HG03469 (cell line): ENCODE data around the gene BICDL1.
A peak's percentile ranks its signal among the peaks of the same experiment; 100 is the strongest.

Experiments
- ATAC-seq: cut with Tn5 transposase; IDR thresholded peaks from one replicate; pipeline ENCODE4 v1.9.1; 2021; ENCODE audit warnings: mild to moderate bottlenecking, moderate library complexity, moderate number of reproducible peaks; ENCODE audit not compliant: unreplicated experiment

BICDL1 gene

DNA sequence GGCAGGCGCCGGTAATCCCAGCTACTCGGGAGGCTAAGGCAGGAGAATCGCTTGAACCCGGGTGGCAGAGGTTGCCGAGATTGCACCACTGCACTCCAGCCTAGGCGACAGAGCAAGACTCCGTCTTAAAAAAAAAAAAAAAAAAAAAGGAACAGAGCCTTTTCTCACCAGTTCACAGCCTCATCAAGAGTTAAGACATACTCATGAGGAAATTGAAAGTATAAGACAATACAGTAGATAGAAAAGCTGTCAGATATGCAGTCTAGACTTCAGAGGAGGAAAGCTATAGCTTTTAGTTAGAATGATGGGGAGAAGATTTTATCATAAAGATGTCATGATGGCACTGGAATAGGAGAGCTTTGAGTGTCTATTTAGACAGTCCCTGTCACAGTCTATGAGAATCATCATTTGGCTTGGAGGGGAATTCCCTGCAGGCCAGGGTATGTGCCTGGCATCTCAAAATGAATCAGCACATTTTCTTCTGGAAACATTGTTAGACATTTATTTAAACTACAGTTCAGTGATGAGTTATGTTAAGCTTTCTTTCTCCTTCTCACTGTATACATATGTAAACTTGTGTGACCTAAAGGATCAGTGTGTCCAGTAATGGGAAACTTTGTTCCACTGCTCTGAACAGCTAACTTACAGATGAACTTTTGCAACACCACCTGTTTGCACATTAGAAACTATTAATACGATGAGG is 130.4 kb downstream of the BICDL1 start:
- ATAC-seq = no peak

DNA sequence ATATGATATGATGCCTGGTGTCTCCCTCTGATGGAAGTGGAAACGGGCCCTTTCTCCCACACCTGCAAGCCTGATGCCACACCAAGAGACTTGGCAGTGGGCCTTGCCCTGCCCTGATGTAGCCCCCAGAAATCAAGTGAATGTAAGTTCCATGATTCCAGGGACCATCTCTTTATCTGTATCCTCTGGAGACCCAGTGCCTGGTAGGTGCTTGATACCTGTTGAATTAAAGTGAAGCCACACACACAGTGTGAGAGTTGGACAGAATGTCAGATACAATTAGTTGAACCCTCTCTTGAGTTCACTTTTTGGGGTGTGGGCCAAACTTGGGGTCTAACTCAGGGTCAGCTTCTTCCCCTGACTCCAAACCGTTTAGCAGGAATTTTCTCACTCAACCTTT is 132.3 kb downstream of the BICDL1 start:
- ATAC-seq = no peak

DNA sequence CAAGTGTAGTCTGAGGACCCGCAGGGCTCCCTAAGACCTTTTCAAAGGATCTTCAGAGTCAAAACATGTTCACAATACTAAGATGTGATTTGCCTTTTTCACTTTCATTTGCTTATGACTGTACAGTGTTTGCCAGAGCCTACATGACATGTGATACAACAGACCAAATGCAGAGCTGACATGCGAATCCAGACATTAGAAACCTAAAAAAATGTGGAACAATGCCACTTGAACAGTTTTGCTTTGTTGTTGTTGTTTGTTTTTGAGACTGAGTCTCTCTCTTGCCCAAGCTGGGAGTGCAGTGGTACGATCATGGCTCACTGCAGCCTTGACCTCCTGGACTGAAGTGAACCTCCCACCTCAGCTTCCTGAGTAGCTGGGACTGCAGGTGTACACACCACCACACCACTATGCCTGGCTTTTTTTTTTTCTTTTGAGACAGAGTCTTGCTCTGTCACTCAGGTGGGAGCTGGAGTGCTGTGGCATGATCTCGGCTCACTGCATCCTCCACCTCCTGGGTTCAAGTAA is 132.8 kb downstream of the BICDL1 start:
- peak; percentile 34 for ATAC-seq

DNA sequence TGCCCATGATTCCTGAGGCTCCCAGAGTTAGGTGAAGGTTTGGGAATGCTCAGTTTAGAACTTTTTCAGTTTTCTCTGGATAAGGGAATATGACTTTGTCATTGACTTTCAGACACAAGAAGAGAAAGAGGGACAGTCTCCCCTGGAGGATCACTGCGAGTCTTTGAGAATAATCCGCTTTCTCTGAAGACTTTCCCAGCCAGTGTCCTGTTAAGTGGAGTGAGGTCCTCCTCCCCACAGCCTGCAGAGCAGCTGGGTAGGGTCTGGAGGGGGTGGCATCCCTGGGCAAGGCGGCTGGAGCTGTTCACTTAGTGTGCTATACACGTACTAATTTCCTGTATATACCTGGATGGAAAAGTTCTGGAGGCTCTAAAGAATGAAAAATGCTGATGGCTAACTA is 136.0 kb downstream of the BICDL1 start:
- ATAC-seq = no peak

DNA sequence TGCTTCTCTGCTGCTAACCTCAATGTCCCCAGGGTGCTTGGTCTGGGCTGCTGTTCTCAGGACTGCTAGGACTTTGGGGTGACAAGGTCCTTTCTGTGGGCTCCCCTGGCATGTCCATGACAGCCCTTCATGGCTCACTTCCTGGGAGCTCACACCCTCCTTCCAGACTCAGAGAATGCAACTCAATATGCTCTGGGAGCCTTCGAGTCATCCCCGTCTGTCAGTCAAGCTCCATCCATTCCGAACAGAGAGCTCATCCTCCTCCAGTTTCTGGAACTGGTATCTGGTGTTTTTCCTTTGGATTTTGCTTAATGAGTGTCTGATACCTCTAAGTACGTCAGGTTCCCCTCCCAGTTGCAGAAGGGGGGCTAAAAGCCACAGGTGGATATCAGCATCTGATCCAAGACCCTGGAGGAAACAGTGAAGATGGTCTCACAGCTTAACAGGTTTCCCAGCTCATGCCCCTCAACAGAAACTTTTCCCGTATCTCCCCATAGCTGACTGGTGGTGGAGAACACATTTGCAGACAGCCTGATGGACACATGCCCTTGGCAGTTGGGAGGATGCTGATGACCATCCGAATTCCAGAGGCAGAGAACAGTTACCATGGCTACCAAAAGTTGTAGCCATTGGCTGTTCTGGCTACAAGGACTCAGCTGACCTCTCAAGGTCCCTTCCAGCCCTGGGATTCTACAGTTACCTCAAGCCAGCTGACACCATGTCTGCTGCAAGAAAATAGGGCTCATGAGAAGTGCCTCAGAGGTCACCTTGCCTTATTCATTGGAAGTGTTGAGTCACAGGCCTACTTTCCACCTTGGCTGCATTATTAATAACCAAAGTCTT is 137.0 kb downstream of the BICDL1 start:
- ATAC-seq = no peak

DNA sequence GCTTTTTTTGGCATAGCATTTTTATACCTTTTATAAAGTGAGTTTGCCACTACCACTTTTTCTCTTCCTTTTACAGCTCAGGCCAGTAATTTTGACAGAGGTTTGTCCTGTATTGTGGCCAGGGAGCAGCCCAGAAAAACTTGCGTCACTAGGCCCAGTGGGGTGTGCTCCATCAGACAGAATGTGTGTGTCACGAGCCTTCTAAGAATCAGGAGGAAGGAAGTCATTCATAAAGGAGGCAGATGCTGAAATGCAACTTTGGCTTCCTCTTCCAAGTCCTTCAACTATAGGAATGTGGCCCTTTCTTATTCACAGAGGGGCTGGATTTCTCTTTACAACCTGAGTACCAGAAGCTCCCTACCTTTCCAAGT is 137.6 kb downstream of the BICDL1 start:
- ATAC-seq = no peak

DNA sequence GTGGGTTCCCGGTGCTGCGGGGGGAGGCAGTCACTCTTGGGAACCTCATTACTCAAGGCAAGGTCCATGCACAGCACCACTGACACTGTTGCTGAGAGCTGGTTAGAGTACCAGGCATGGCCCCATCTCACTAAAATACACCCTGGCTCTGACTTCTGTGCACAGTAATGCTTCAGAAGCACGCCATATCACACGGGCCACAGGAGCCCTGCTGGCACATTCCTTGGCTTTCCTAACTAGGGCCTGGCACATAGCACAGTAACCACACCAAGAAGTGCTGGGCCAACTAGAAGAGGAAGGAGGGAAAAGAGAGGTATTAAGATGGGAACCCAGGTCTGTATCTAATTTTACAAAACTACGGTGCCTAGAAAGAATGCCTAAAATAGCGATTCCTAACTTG is 141.0 kb downstream of the BICDL1 start:
- no peak for ATAC-seq

DNA sequence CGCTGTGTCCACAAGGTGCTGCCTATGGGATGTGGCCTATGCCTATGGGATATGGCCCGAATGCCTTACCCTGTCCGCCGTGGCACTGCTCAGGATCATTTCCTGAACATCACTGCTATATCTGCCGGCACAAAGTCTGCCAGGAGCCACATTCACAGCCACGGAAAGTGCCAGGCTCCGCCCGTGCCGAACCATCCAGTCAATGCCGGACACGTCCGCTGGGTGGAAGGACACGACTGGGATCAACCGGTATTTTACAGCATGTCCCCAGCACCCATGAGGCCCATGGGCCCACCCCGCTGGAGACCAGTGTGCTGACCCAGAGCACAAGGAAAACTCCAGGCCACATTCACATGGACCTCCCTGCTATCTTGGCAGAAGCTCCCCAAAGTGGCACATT is 142.1 kb downstream of the BICDL1 start:
- ATAC-seq = no peak

DNA sequence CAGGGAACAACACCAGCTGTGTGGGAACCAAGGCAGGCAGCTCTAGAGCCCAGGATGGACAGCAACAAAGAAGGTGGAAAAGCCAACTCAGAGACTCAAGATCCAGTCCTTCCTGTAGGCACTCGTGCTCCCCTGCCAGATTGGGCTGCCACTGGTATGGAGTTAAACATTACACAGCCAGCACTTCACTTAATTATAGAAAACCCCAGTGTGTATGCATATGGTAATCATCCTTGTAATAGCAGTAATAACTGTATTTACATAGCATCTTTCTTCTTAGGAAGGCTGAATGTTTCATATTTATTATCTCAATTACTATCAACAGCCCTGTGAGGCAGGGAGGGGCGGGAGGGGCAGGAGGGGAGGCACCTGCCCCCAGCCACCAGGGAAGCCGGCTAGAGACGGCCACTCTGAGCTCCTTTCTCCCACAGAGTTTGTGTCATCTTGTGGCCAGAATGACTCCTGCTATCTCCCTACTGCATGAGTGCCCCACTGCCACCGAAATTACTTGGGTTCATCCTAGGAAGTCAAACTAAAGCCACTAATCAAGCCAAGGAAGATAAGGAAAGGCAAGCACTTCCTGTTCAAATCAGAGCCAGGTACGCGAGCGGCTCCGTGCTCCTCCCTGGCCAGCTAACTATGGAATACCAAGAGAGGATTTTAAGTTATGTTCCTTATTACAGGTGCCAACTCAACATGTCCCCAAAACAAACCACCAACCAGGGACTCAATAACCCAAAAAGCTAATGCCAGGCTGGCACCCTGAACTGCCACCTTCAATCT is 143.2 kb downstream of the BICDL1 start:
- ATAC-seq = no peak

DNA sequence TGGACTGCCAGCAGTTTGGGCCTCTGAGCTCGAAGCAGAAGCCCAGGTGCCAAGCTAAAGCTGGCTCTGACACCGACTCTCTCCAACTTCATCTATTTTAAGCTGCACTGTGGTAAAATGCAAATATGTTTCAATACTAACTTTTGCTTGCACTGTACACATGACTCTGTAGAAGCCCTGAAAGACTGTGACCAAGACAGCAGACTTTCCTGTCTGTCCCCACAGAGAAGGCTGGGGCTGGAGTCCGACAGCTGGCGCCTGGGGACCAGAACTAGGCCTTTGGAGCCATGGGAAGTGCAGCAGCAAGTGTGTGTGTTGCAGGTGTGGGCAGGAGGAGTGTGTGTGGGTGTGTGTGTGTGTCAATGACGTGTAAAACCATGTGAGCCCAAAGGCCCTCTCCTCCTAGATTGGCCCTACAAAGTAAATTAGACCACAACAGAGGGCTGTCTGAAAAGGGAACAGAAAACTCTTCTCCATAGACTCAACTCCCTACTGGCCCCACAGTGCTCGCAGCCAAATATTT is 143.9 kb downstream of the BICDL1 start:
- ATAC-seq = peak; percentile 82

DNA sequence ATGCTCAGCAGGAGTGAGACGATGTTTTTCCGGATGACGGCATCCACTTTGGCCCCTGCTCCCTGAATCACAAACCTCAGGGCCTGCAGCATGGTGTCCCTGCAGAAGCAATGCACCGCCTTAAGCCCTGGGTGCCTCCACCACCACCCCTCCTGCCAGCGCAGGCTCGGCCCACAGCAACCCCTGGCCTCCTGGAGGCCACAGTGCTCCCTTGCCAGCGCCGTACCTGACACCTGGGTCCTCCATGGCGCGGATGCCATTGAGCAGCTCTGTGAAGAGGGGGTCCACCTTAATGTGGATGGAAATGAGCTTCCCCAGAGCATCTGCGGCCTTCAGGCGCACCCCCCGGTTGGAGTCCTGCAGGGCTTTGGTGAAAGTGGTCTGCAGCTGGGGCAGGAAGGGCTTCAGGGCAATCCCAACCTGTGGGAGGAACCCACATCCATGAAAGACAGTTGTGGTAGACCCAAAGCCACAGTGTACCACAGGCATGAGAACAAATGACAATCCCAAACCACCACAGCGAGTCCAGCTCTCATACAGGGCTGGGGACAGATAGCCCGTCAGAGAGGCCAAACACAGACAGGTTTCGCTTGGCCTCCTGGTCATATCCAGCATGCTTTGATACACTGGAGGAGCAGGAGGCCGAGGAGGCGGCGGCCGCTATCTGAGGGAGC is 145.4 kb downstream of the BICDL1 start:
- ATAC-seq = no peak

DNA sequence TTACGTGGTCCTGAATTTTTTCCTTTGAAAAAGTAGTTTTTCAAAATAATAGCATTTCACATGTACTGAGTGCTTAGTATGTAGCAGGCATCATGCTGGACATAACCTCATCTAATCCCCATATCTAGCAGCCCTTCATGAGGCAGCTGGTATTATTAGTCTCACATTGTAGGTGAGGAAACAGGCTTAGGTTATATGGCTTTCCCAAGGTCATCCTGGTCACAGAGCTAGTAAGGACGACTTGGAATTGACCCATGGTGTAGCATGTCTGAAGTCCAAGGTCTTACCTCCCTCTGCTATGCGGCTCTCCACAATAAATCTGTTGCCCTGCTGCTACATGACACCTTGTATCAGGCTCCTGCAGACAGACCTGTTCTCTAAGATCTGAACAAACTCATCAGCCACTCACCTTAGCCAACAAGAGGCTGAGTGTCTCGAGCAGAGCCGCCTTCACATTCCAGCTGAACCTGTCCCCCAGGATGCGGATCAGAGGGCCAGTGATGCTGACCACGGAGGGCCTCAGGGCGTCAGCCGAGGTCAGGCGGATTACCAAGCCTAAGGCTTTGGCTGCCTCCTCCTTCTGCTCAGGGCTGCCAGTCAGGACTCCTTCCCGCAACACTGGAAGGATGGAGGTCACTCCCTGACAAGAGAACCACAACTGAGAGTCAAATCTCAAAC is 147.2 kb downstream of the BICDL1 start:
- ATAC-seq = no peak

DNA sequence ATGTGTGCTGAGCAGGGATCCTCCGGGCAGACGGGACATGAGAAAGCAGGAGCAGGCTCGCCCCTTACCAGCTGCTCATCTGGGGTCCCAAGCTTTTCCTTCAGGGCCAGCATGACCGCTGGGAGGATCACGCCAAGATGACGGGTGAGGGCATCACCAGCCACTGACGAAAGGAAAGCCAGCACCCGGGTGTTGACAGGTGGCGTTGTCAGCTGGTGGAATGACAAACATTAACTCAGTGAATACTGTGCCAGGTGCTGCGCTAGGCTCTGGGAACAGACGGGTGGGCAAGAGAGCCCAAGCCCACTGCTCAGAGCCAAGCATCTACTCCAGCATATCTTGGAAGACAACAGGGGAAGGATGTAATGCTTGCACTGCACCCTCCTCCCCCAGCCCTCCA is 148.8 kb downstream of the BICDL1 start:
- no peak for ATAC-seq

DNA sequence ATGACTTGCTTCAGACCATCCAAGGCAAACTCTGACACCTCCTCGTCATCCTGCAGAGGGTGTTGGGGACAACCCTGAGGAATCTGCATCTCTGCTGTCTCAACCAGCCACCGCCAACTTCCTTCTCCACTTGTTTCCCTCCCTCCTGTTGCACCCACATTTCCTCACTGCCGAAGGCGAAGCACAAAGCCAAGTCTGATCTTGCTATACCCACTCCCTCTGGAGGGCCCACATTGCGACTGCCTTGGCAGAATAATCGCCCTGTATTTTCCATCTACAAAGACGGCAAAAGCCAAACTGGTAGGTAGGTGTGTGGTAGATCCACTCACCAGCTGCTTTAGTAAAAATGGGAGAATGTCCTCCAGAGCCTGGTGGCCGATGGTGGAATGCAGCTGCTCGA is 149.3 kb downstream of the BICDL1 start:
- ATAC-seq = no peak

DNA sequence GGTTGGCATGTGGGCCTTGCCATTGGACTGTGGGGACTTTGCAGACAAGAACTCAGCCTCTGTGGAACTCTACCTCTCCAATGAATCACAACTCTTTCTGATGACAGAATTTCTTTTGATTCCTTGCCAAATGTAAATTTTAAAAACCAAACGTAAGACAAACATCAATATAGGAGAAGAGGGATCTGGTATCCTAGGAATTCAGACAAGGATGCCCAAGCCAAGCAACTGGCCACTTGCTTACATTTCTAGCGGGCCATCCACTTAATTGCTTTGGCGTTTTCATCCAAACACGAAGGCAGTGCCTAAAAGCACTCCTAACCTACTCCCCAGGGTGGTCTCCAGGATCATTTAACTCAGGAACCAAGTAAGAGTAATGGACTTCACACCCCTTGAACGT is 150.9 kb downstream of the BICDL1 start:
- no peak for ATAC-seq

DNA sequence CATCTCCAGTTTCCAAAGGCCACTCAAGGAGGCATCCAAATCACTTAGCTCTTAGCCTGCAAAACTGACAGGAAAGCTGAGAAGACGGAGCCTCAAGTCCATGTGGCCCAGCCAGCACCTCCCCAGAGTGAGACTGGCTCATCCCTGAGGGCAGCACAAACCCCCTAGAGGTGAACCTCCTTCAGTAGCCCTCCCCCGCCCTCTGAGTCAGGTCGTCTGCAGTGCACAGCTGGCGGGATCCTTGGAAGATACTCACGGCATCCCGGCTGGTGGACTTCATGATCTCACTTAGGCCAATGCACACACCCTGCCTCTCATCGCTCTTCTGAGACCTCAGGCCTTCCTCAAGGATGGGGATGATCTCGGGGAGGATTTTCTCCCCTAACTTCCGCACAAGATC is 151.6 kb downstream of the BICDL1 start:
- ATAC-seq = no peak

DNA sequence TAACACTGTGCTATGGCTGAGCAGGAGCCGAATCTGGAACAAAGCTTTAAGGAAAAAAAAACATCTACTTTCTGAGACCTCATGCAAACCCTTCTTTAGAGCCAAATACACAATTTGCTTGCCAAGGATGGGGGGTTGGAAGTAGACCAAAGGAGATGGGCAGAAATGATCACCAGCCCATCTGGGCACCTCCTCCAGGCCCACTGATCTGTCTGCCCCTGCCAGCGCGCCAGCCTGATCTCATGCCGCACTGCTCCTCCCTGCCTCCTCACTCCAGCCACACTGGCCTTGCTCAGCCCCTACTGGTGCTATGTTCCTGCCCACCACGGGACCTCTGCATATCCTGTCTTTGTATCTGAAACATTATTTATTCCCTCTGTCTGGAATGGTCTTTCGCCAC is 152.3 kb downstream of the BICDL1 start:
- no peak for ATAC-seq

DNA sequence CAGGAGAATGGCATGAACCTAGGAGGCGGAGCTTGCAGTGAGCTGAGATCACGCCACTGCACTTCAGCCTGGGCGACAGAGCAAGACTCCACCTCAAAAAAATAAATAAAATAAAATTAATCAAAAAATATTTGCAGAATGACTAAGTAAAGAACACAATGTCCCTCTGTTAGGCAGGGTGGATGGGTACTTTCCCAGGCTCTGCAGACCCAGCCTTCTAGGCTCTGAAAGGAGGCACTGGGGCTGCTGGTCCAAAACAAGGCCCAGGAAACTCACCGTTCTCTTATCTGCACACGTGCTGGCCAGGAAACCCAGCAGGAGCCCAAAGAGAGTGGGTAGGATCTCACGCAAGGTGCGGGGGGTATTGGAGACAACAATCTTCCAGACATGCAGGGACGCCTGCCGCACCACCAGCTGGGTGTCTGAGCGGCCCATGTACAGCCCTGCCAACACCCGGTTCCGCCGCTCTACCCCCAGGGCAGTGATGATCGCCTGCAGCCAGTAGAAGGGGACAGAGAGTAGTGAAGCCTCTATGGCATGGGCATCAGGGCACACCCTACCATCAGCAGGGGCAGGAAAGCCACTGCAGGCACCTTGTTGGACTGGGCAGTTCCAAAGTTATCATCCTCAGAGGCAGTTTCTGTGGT is 153.3 kb downstream of the BICDL1 start:
- no peak for ATAC-seq
